Cardiac muscle cell (in vitro differentiated cells and primary cell): ENCODE results near the gene ECI1. TPM values are rescaled to one million over a fixed set of nuclear protein-coding genes. Genes with fewer than 3 reads are reported as not detected.
A peak's percentile ranks its signal among the peaks of the same experiment; 100 is the strongest.

Source experiments
- DNase-seq, 2 donors: peaks; one replicate each; pipeline versions ENCODE4 v3.0.0 to v3.0.0-alpha.2; 2010 to 2017; ENCODE audit warnings: low read depth in 1 of 2, low spot score in 1 of 2
- H3K27ac ChIP-seq: fragments of 200-600 bp; sonication (generic); 2 replicates; pipeline ENCODE4 v1.5.1; 2016
- H3K27me3 ChIP-seq: fragments of 200-600 bp; sonication (generic); 2 replicates; pipeline ENCODE4 v1.6.0; 2016; ENCODE audit warnings: control low read depth
- H3K36me3 ChIP-seq: fragments of 200-600 bp; sonication (generic); 2 replicates; pipeline ENCODE4 v1.5.1; 2016; ENCODE audit warnings: control low read depth
- H3K4me1 ChIP-seq: fragments of 200-600 bp; sonication (generic); 2 replicates; pipeline ENCODE4 v1.8.1; 2017; ENCODE audit warnings: low read depth, mild to moderate bottlenecking, mixed run types
- H3K4me3 ChIP-seq: fragments of 200-600 bp; sonication (generic); 2 replicates; pipeline ENCODE4 v1.5.1; 2016; ENCODE audit warnings: mild to moderate bottlenecking
- H3K9me3 ChIP-seq: fragments of 200-600 bp; sonication (generic); 2 replicates; pipeline ENCODE4 v1.5.1; 2017; ENCODE audit warnings: low read depth, mild to moderate bottlenecking, control low read depth
- CTCF ChIP-seq: IDR thresholded peaks from 2 replicates; pipeline ENCODE4 v1.5.1; 2012; ENCODE audit warnings: low read depth, mild to moderate bottlenecking, low read length
- polyA plus RNA-seq: library from polyadenylated mRNA; unstranded; fragments of >200 nt; fragmentation: Nextera tagmentation; extraction: Ambion mirVana; gene quantifications from 2 replicates; pipeline ENCODE4 v1.2.1, GENCODE V29; 2016
- total RNA-seq: library from RNA; depleted of rRNA; stranded (reverse); fragments of >200 nt; gene quantifications from 2 replicates; pipeline ENCODE4 v1.2.3, GENCODE V29; 2016

The ECI1 gene
- total and polyA plus RNA-seq, 2 experiments from 2014 or later: 137 to 343 TPM

- Histone ChIP-seq H3K27ac (peak overlapping the region; percentile 94), H3K9me3 (no peaks in the 10 kb centered on the region), H3K4me1 (peaks cover 8% of the 10 kb centered on the region), H3K27me3 (no peaks in the 10 kb centered on the region), H3K4me3 (peak overlapping the region; percentile 88), H3K36me3 (peaks cover 30% of the 10 kb centered on the region)
- TF ChIP-seq CTCF: no peak
- peak in 1 of 2 donors; percentile 10 for DNase-seq
Measured at GRCh38 chr16:2250652-2251295, 613 bp downstream of the ECI1 start.

DNA sequence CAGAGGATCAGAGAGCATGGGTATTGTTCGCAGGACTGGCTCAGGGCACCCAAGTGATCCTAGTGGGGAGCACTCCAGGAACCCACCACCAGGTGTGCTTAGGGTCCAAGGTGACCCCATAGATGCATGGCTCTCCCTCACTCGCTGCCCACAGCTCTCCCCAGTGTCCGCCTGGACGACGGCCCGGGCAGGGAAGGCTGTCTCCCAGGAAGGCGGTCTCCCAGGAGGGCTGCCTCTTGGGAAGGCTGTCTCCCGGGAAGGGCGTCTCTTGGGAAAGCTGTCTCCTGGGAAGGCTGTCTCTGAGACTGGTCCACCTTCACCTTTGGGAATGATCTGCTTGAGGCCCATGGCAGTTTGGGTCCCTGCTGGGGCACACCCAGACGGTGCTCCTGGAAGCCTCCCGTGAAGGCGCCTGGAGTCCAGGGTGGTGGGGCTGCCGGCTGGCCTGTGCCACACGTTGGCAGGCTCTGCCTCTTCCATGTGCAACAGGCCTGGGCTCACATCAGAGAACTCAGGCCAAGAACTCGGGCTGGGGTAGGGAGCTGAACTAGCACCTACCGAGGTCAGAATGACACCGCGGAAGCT is 5.0 kb downstream of the ECI1 start:
- peaks cover 16% of the 10 kb centered on the region for H3K36me3 ChIP-seq

GRCh38 chr16:2244926-2245795 is 6.2 kb downstream of the ECI1 start:
- peaks cover 16% of the 10 kb centered on the region for H3K36me3 ChIP-seq
- H3K27me3 ChIP-seq: no peaks in the 10 kb centered on the region
- no peak overlapping the region for H3K27ac ChIP-seq
- DNase-seq: no peak
- no peak for TF ChIP-seq CTCF
- H3K4me1 ChIP-seq: no peaks in the 10 kb centered on the region
- H3K9me3 ChIP-seq: no peaks in the 10 kb centered on the region
- no peak overlapping the region for H3K4me3 ChIP-seq

More for the DNA sequence above, 5.0 kb downstream of the ECI1 start:
- no peaks in the 10 kb centered on the region for H3K27me3 ChIP-seq
- TF ChIP-seq CTCF: no peak
- DNase-seq: no peak
- H3K4me1 ChIP-seq: no peaks in the 10 kb centered on the region
- H3K9me3 ChIP-seq: no peaks in the 10 kb centered on the region
- no peak overlapping the region for H3K4me3 ChIP-seq
- H3K27ac ChIP-seq: no peak overlapping the region

- H3K9me3 ChIP-seq: no peaks in the 10 kb centered on the region
- H3K36me3 ChIP-seq: peaks cover 19% of the 10 kb centered on the region
- no peak overlapping the region for H3K27ac ChIP-seq
- peak; percentile 5 for TF ChIP-seq CTCF
- H3K27me3 ChIP-seq: no peaks in the 10 kb centered on the region
- H3K4me1 ChIP-seq: no peaks in the 10 kb centered on the region
- no peak for DNase-seq
- no peak overlapping the region for H3K4me3 ChIP-seq
Measured at GRCh38 chr16:2244301-2244700, 7.1 kb downstream of the ECI1 start.

GRCh38 chr16:2243781-2244180 is 7.6 kb downstream of the ECI1 start:
- Histone ChIP-seq H3K9me3 (no peaks in the 10 kb centered on the region), H3K27me3 (no peaks in the 10 kb centered on the region), H3K27ac (no peak overlapping the region), H3K4me3 (no peak overlapping the region), H3K36me3 (peaks cover 19% of the 10 kb centered on the region), H3K4me1 (no peaks in the 10 kb centered on the region)
- DNase-seq: no peak
- TF ChIP-seq CTCF: no peak
